Fibroblast of skin of abdomen (primary cell): ENCODE data around the gene SACS.
A peak's percentile ranks its signal among the peaks of the same experiment; 100 is the strongest.
"Not testable (repeated sequence)": the region's sequence is repeated elsewhere in the genome, so short reads cannot be mapped to it uniquely, and the experiment has no call there.

Source experiments
- DNase-seq: peaks from one replicate; pipeline ENCODE4 v3.0.0-alpha.2; 2013

Gene SACS

DNA sequence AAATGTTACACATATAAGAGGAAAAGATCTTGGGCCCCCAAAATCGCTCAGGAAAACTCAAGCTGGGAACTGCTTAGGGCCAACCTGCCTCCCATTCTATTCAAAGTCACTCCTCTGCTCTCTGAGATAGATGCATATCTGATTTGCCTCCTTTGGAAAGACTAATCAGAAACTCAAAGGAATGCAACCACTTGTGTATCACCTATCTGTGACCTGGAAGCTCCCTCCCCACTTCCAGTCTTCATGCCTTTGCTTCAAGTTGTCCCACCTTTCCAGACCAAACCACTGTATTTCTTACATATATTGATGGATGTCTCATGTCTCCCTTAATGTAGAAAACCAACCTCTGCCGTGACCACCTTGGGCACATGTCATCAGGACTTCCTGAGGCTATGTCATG lies 32.3 kb downstream of the SACS start:
- not testable (repeated sequence) for DNase-seq

DNA sequence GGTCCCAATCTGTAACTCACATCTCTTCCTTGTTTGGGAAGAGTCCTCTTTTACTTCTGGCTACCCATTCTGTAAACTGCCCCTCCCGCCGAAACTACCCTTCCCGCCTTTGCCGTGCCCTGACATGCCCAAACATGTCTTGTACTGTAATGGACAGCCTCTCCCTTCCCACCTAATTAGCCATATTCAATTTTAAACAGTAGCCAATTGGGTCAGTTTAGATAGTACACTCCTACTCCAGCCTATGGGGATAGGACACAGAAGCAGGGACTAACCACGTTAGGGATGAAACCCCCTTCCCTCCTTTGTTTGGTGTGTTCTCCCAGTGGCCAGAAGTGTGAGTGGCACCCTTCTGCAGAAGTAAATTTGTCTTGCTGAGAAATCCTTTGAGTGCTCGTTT lies 34.2 kb downstream of the SACS start:
- DNase-seq = no peak

DNA sequence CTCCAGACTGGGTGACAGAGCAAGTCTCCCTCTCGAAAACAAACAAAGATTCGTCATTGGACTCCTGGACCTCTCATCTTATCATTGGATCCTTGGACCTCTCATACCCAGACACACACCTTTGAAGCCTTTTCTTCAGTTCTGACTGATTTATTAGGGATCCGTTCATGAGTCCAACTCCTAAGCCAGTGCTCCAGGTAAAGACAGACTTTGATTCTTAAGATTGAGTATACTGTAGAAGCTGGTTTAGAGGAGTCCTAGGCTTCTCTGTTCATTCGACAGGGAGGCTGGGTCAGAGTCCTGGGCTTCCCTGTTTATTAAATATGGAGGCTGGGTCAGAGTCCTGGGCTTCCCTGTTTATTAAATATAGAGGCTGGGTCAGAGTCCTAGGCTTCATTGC lies 38.7 kb downstream of the SACS start:
- no peak for DNase-seq

DNA sequence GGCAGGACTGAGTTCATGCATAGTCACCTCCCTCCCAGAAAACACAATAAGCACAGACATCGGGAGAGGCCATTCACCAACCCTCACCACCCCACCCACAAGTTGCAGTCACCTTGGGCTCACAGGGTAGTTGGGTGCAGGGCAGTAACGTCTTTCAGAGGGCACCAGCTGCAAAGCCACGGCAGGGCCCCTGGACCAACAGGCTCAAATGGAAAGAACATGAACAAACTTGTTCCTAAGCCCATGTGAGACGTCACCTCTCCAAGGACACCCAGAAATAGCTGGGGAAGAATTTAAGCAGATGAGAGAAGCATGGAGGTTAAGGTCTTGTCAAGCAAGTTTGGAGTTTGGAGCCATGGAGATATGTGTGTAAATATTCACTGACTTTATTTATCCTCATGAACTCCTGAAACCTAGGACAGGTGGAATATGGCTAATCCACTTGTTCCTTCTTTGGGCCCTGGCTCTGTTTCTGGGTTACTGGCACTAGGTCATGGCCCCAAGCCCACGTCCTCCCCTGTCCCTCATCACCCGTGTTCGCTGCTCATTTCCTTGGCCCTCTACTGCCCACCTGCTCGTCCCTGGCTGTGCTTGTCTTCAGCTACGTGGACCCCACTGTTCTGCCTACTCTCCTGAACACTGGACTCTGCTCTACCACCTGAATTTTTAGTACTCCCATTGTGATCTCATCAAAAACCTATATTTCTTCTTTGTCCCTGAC lies 40.4 kb downstream of the SACS start:
- DNase-seq = no peak

DNA sequence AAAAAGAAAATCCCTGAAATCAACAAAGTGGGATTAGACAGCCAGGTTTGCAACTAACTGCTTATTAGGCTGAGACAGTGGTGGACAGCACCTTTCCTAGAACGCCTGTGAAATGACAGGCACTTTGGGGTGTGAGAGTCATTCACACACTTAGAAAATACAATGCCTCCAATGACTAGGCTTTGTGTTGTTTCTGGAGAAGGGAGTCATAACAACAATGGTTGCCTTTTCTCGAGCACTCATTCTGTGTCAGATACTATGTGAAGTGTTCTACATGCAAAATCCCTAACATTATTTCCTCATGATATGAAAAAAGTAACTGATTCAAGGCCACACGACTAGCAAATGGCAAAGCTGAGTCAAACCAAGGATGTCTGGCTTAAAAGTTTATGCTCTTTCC lies 41.2 kb downstream of the SACS start:
- no peak for DNase-seq

- DNase-seq = peak; percentile 60
Measured at GRCh38 chr13:23391752-23392151, 41.8 kb downstream of the SACS start.

DNA sequence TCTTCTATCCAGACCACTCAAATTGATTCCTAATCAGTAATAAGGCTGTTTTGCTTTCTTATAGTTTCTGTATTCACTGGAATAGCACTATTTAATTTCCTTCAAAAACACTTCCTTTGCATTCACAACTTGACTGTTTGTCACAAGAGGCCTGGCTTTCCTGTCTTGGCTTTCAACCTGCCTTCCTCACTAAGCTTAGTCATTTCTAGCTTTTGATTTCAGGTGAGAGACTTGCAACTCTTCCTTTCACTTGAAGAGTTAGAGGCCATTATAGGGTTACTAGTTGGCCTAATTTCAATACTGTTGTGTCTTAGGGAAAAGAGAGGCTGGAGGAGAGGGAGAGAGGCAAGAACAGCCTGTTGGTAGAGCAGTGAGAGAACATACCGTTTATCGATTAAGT lies 47.0 kb downstream of the SACS start:
- no peak for DNase-seq

- DNase-seq = no peak
Measured at GRCh38 chr13:23385931-23386330, 47.6 kb downstream of the SACS start.

GRCh38 chr13:23384111-23384510 lies 49.4 kb downstream of the SACS start:
- peak; percentile 81 for DNase-seq

- DNase-seq = no peak
Measured at GRCh38 chr13:23383151-23383550, 50.4 kb downstream of the SACS start.

DNA sequence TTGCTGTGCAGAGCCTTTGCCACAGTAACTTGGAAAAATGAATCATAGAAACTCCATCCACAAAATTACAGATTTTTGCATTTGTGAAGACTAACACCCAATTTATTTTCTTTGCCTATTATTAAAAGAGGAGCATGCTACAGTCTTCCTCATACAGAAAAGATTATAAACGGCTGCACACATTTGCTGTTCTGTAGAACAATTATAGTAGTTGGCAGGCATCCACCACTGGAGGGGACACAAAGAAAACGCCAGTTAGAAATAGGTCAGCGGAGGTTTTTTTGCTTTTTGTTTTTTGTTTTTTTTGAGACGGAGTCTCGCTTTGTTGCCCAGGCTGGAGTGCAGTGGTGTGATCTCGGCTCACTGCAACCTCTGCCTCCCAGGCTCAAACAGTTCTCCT lies 51.6 kb downstream of the SACS start:
- no peak for DNase-seq

- DNase-seq = peak; percentile 85
Measured at GRCh38 chr13:23380534-23380933, 53.0 kb downstream of the SACS start.

DNA sequence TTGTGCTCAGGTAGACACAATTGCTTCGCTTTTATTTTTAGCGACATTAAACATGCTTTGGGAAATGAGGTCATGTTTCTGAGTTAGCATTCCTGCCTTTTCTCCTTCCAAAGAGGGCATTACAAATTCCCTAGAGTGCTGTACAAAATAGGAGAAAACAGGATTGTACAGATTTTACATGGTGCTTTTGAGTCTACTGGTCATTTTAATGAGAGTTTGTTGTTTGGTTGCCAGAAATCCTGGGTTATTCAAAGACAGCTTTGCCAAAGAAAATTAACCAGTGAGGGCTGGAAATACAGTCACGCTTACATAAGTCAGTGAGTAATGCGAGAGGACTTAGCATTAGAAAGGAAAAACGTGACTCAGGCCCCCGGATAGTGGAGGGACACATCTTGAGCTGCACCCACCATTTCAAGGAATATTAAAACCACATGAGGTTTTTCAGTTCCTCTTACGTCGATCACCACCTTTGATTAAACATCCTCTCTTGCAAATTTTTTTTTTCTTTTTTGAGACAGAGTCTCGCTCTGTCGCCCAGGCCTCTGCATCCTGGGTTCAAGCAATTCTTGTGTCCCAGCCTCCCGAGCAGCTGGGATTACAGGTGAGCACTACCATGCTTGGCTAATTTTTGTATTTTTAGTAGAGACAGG lies 55.4 kb downstream of the SACS start:
- DNase-seq = peak; percentile 100

GRCh38 chr13:23377579-23377978 lies 55.9 kb downstream of the SACS start:
- DNase-seq = no peak

DNA sequence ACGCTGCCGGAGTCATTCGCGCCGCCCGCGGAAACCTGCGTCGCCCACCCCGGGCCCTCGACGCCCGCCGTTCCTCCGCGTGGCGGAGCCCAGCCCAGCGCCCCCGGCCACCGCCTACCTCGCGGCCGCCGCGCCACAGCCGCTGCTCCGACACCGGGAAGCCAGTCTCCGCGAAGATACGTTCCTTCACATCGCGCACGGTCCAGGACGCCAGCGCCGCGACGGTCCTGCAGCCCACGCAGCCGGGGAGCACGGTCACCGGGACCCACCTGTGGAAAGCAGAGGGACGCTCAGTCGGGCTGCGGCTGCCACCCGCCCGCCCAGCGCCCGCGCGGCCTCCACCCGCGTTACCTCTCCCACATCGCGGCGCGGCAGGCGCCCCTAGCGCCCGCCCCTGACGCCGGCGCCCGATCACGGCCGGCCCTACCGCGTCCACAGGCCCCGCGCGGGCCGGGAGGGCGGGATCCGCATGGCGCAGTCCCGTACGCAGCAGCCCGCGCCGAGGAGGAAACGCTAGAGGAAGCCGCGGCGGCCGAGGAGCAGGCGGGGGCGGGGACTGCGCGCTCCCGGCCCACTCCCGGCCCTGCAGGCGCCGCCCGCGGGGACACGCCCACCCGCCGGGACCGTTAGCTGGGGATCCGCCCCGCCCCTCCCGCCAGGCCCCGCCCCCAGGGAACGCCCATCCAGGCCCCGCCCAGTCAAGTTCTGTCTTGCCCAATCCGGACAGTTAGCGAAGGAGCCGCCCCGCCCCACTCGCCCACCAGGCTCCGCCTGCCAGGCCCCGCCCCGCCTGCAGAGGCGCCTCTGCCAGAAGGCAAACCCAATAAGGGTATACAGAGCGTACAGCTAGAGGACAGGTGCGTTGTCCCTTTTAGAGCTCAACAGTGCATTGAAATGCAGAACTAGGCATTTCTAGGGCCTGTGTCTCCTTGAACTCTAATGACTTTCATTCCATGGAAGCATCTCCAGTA lies 58.2 kb downstream of the SACS start:
- peak; percentile 95 for DNase-seq

DNA sequence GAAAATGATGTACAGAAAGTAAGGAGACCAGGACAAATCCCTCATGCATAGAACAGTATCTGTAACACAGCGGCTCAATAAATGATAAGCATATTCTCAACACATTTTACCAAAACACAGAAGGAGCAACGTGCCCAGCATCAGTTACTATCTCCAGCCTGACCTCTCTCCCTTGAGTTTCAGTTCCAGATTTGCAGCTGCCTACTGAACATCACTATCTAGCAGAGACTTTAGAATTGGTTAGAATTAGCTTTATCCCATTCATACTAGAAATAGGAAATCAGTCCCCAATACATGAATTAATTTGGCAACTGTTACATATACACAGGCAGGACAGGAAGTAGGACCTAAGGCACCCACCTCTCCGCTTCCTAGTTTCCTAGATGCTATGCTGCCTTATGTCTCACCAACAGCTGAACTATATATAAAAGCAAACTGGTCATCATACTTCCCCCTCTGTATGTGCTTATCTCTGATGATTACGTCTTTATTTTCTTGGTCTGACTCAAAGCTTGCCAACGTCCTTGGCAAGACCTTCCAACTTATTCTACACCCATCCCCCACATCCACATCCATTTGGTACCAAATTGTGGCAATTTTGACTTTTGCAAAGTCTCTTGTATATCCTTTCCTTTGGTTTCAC lies 61.1 kb downstream of the SACS start:
- DNase-seq = no peak

DNA sequence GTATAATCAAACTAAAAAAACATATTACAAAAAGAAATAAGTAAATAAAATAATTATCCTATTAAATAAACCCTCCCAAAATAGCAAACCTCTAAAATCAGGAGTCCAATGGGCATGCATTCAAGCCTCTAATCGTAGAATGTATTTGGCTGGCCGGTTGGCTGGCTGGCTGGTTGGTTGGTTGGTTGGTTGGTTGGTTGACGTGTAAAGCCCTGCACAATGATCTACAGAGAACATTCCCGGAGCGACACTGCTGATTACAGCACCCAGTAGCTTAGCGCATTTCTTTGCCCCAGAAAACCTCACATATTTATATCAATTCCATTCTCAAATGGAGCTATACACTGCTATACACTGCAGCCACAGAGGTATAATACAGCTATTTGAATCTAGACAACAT lies 65.6 kb downstream of the SACS start:
- DNase-seq = no peak

GRCh38 chr13:23365652-23366051 lies 67.8 kb downstream of the SACS start:
- no peak for DNase-seq

GRCh38 chr13:23359882-23360281 lies 73.6 kb downstream of the SACS start:
- DNase-seq = no peak

- DNase-seq = no peak
Measured at GRCh38 chr13:23357349-23357748, 76.2 kb downstream of the SACS start.

- DNase-seq = no peak
Measured at GRCh38 chr13:23356368-23356767, 77.1 kb downstream of the SACS start.

GRCh38 chr13:23354520-23354919 lies 79.0 kb downstream of the SACS start:
- DNase-seq = no peak

DNA sequence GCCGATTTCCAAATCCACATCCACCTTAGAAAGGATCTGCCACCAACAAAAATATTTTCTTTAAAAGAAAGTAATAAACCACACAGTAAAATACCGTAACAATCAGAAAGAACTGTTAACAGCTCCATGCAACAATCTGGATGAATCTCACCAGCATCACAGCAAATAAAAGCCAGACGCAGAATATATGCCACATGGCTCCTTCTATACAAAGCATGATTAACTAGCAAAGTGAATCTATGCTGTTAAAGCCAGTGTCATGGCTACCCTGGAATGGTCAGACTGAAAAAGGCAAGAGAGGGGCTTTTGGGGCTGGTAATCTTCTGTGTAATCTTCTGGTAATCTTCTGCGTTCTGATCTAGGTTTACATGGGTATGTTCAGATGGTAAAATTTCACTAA lies 81.3 kb downstream of the SACS start:
- DNase-seq = no peak
